CD8-positive, alpha-beta memory T cell (primary cell): ENCODE data around the gene STARD5. TPM values are rescaled to one million over a fixed set of nuclear protein-coding genes. Genes with fewer than 3 reads are reported as not detected.
A peak's percentile ranks its signal among the peaks of the same experiment; 100 is the strongest.

ENCODE experiments used
- CTCF ChIA-PET: fragments of 350-600 bp; sonication (Branson Sonifier 250); formaldehyde crosslinking; loops from one replicate; lab custom pipeline; 2021; ENCODE audit warnings: antibody characterized with exemption; lab: Charles Lee
- POLR2A ChIA-PET: fragments of 350-600 bp; sonication (Branson Sonifier 250); formaldehyde crosslinking; loops from one replicate; lab custom pipeline; 2021; ENCODE audit warnings: antibody characterized with exemption; lab: Charles Lee
- DNase-seq, 5 donors: peaks; one replicate each; pipeline versions ENCODE4 v3.0.0 to v3.0.0-alpha.2; 2020 to 2022; ENCODE audit warnings: mixed read lengths in 1 of 5
- H3K27ac ChIP-seq: one replicate; pipeline ENCODE4 v1.7.0; 2013; ENCODE audit warnings: low read depth, mild to moderate bottlenecking, low read length, moderate library complexity
- H3K27me3 ChIP-seq: 2 replicates; pipeline ENCODE4 v1.7.0; 2013; ENCODE audit warnings: low read length, mild to moderate bottlenecking; ENCODE audit not compliant: insufficient read depth, poor library complexity, severe bottlenecking
- H3K36me3 ChIP-seq: 2 replicates; pipeline ENCODE4 v1.7.0; 2013; ENCODE audit warnings: mild to moderate bottlenecking, low read length, moderate library complexity; ENCODE audit not compliant: insufficient read depth
- H3K4me1 ChIP-seq: 2 replicates; pipeline ENCODE4 v1.7.0; 2013; ENCODE audit warnings: mild to moderate bottlenecking, low read length, moderate library complexity; ENCODE audit not compliant: insufficient read depth
- H3K4me3 ChIP-seq: 2 replicates; pipeline ENCODE4 v1.7.0; 2013; ENCODE audit warnings: mild to moderate bottlenecking, low read length
- H3K9me3 ChIP-seq: 2 replicates; pipeline ENCODE4 v1.7.0; 2013; ENCODE audit warnings: mild to moderate bottlenecking, low read length
- H3K27ac Mint-ChIP-seq, 8 donors: one replicate each; pipeline ENCODE4 v1.8.0; 2020 to 2021; ENCODE audit warnings: mixed read lengths in 8 of 8, mild to moderate bottlenecking in 6 of 8, inconsistent platforms in 3 of 8, moderate library complexity in 3 of 8
- H3K27me3 Mint-ChIP-seq, 2 donors: one replicate each; pipeline ENCODE4 v1.8.0; 2020 to 2021; ENCODE audit warnings: mixed read lengths in 2 of 2, mild to moderate bottlenecking in 1 of 2, moderate library complexity in 1 of 2
- H3K36me3 Mint-ChIP-seq, 3 donors: one replicate each; pipeline ENCODE4 v1.8.0; 2020 to 2021; ENCODE audit warnings: mixed read lengths in 3 of 3, inconsistent platforms in 1 of 3, mild to moderate bottlenecking in 1 of 3
- H3K4me1 Mint-ChIP-seq, 3 donors: one replicate each; pipeline ENCODE4 v1.8.0; 2020 to 2021; ENCODE audit warnings: mixed read lengths in 3 of 3, inconsistent platforms in 1 of 3, mild to moderate bottlenecking in 1 of 3
- H3K4me3 Mint-ChIP-seq, 7 donors: one replicate each; pipeline ENCODE4 v1.8.0; 2020 to 2021; ENCODE audit warnings: mixed read lengths in 7 of 7, mild to moderate bottlenecking in 6 of 7, moderate library complexity in 4 of 7, inconsistent platforms in 2 of 7
- H3K9me3 Mint-ChIP-seq, 5 donors: one replicate each; pipeline ENCODE4 v1.8.0; 2020 to 2022; ENCODE audit warnings: mixed read lengths in 5 of 5, mild to moderate bottlenecking in 3 of 5, moderate library complexity in 2 of 5, inconsistent platforms in 1 of 5
- polyA plus RNA-seq: library from polyadenylated mRNA; unstranded; fragments of 300-500 nt; fragmentation: Illumina TruSeq; gene quantifications from one replicate; pipeline ENCODE4 v1.2.3, GENCODE V29; 2021
- total RNA-seq, 2 experiments: library from RNA; stranded (reverse); gene quantifications; one replicate each; pipeline ENCODE4 v1.2.3, GENCODE V29; 2021

Gene STARD5
- total and polyA plus RNA-seq, 3 experiments from 2014 or later: 2.6 to 5.8 (median 4.4) TPM

GRCh38 chr15:81274255-81274654, 49.7 kb downstream of the STARD5 start:
- H3K36me3 Mint-ChIP-seq: peaks cover 2 to 17% (median 5%) of the 10 kb centered on the region in 3 donors
- DNase-seq: no peak
- Histone ChIP-seq H3K4me3 (no peak overlapping the region), H3K27ac (no peak overlapping the region), H3K27me3 (no peaks in the 10 kb centered on the region), H3K9me3 (no peaks in the 10 kb centered on the region), H3K36me3 (no peaks in the 10 kb centered on the region), H3K4me1 (peaks cover 15% of the 10 kb centered on the region)
- H3K4me3 Mint-ChIP-seq: no peak overlapping the region
- peak overlapping the region in 1 of 8 donors; percentile 1 for H3K27ac Mint-ChIP-seq
- CTCF ChIA-PET: interaction anchor here (0.8 to 6.7 kb wide), 20 partner anchors 8 to 207 kb away, joined by 3 to 67 read pairs (median 16); partner anchors contain the start of gene STARD5
- H3K27me3 Mint-ChIP-seq: peaks cover 0 to 1% of the 10 kb centered on the region in 2 donors
- H3K9me3 Mint-ChIP-seq: peaks cover 7 to 12% (median 8%) of the 10 kb centered on the region in 5 donors
- POLR2A ChIA-PET: no interaction called here
- H3K4me1 Mint-ChIP-seq: peaks cover 17 to 21% (median 21%) of the 10 kb centered on the region in 3 donors

DNA sequence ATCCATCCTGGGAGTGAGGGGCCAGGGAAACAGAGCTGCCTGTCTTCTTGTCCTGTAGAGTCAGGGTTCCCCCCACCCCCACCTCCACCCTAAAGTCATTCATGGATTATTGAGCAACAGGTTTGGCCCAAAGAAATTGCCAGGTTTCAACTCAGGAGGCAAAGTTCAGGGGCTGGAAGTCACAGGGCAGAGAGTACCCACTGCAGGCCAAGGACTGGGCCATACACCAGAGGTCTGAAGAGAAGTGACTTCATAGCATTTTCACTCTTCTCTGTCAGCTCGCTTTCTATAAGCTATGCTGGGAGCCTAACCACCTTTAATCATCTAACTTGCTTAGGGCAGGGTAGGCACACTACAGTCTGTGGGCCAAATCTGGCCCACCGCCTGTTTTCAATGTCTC, 50.1 kb downstream of the STARD5 start:
- peaks cover 17% of the 10 kb centered on the region for H3K4me1 ChIP-seq
- DNase-seq: no peak
- H3K27ac Mint-ChIP-seq: no peak overlapping the region
- H3K36me3 Mint-ChIP-seq: peaks cover 2 to 17% (median 5%) of the 10 kb centered on the region in 3 donors
- H3K4me3 ChIP-seq: no peak overlapping the region
- no peak overlapping the region for H3K27ac ChIP-seq
- H3K4me1 Mint-ChIP-seq: peaks cover 17 to 21% (median 21%) of the 10 kb centered on the region in 3 donors
- no peak overlapping the region for H3K4me3 Mint-ChIP-seq
- no peaks in the 10 kb centered on the region for H3K36me3 ChIP-seq
- H3K9me3 Mint-ChIP-seq: peaks cover 7 to 12% (median 8%) of the 10 kb centered on the region in 5 donors
- H3K27me3 ChIP-seq: no peaks in the 10 kb centered on the region
- ChIA-PET POLR2A (no interaction called here), CTCF (interaction anchor here (0.8 to 6.7 kb wide), 13 partner anchors 11 to 208 kb away, joined by 3 to 67 read pairs (median 6); partner anchors contain the start of gene STARD5)
- peaks cover 0 to 1% of the 10 kb centered on the region in 2 donors for H3K27me3 Mint-ChIP-seq
- no peaks in the 10 kb centered on the region for H3K9me3 ChIP-seq

- POLR2A ChIA-PET: no interaction called here
- Mint-ChIP-seq H3K27ac (no peak overlapping the region), H3K4me1 (peaks cover 16 to 21% (median 21%) of the 10 kb centered on the region in 3 donors), H3K36me3 (peaks cover 2 to 17% (median 5%) of the 10 kb centered on the region in 3 donors), H3K27me3 (peaks cover 0 to 1% of the 10 kb centered on the region in 2 donors), H3K4me3 (no peak overlapping the region), H3K9me3 (peaks cover 7 to 12% (median 8%) of the 10 kb centered on the region in 5 donors)
- H3K4me1 ChIP-seq: peaks cover 17% of the 10 kb centered on the region
- no peak for DNase-seq
- CTCF ChIA-PET: interaction anchor here (1.0 to 6.7 kb wide), 5 partner anchors 10 to 209 kb away, joined by 3 to 67 read pairs (median 19); no protein-coding TSS in a partner anchor
- H3K4me3 ChIP-seq: no peak overlapping the region
- no peaks in the 10 kb centered on the region for H3K9me3 ChIP-seq
- H3K27ac ChIP-seq: no peak overlapping the region
- no peaks in the 10 kb centered on the region for H3K27me3 ChIP-seq
- no peaks in the 10 kb centered on the region for H3K36me3 ChIP-seq
Measured at GRCh38 chr15:81273200-81273599, 50.7 kb downstream of the STARD5 start.

GRCh38 chr15:81271761-81272644, 51.9 kb downstream of the STARD5 start:
- Mint-ChIP-seq H3K36me3 (peaks cover 2 to 7% (median 5%) of the 10 kb centered on the region in 3 donors), H3K4me1 (peaks cover 14 to 21% (median 21%) of the 10 kb centered on the region in 3 donors), H3K4me3 (no peak overlapping the region), H3K27me3 (peaks cover 0 to 3% of the 10 kb centered on the region in 2 donors), H3K9me3 (peaks cover 3 to 6% (median 4%) of the 10 kb centered on the region in 5 donors), H3K27ac (peak overlapping the region in 1 of 8 donors; percentile 26)
- CTCF ChIA-PET: interaction anchor here (0.8 to 6.7 kb wide), 7 partner anchors 22 to 139 kb away, joined by 3 to 67 read pairs (median 3); no protein-coding TSS in a partner anchor
- Histone ChIP-seq H3K27me3 (no peaks in the 10 kb centered on the region), H3K36me3 (no peaks in the 10 kb centered on the region), H3K4me1 (peaks cover 17% of the 10 kb centered on the region), H3K27ac (no peak overlapping the region), H3K4me3 (no peak overlapping the region), H3K9me3 (no peaks in the 10 kb centered on the region)
- DNase-seq: no peak
- POLR2A ChIA-PET: no interaction called here

- H3K4me1 ChIP-seq: peaks cover 16% of the 10 kb centered on the region
- no peaks in the 10 kb centered on the region for H3K9me3 ChIP-seq
- H3K4me3 ChIP-seq: no peak overlapping the region
- Mint-ChIP-seq H3K36me3 (peaks cover 0 to 2% (median 0%) of the 10 kb centered on the region in 3 donors), H3K27ac (peak overlapping the region in 1 of 8 donors; percentile 67), H3K27me3 (peaks cover 0 to 3% of the 10 kb centered on the region in 2 donors), H3K4me1 (peaks cover 19 to 23% (median 20%) of the 10 kb centered on the region in 3 donors), H3K4me3 (no peak overlapping the region), H3K9me3 (no peaks in the 10 kb centered on the region)
- H3K36me3 ChIP-seq: no peaks in the 10 kb centered on the region
- ChIA-PET CTCF (interaction anchor here (1.4 to 5.3 kb wide), 2 partner anchors 124 to 129 kb away, joined by 3 to 67 read pairs; no protein-coding TSS in a partner anchor), POLR2A (no interaction called here)
- no peaks in the 10 kb centered on the region for H3K27me3 ChIP-seq
- no peak overlapping the region for H3K27ac ChIP-seq
- DNase-seq: no peak
Measured at GRCh38 chr15:81270781-81271491, 53.0 kb downstream of the STARD5 start.

- H3K36me3 ChIP-seq: no peaks in the 10 kb centered on the region
- no peak for DNase-seq
- peaks cover 17% of the 10 kb centered on the region for H3K4me1 ChIP-seq
- Mint-ChIP-seq H3K27ac (peak overlapping the region in 1 of 8 donors; percentile 16), H3K36me3 (peaks cover 0 to 2% (median 0%) of the 10 kb centered on the region in 3 donors), H3K4me3 (no peak overlapping the region), H3K27me3 (peaks cover 3 to 4% of the 10 kb centered on the region in 2 donors), H3K9me3 (no peaks in the 10 kb centered on the region), H3K4me1 (peaks cover 20 to 23% (median 21%) of the 10 kb centered on the region in 3 donors)
- ChIA-PET CTCF (interaction anchor here (1.5 to 2.3 kb wide), 2 partner anchors 10 to 48 kb away, joined by 3 to 7 read pairs; no protein-coding TSS in a partner anchor), POLR2A (no interaction called here)
- no peak overlapping the region for H3K27ac ChIP-seq
- no peaks in the 10 kb centered on the region for H3K27me3 ChIP-seq
- H3K4me3 ChIP-seq: no peak overlapping the region
- H3K9me3 ChIP-seq: no peaks in the 10 kb centered on the region
Measured at GRCh38 chr15:81270188-81270587, 53.8 kb downstream of the STARD5 start.

GRCh38 chr15:81268881-81269601, 54.9 kb downstream of the STARD5 start:
- Mint-ChIP-seq H3K4me1 (peaks cover 16 to 19% (median 18%) of the 10 kb centered on the region in 3 donors), H3K36me3 (no peaks in the 10 kb centered on the region)

More at GRCh38 chr15:81268881-81269601, 54.9 kb downstream of the STARD5 start:
- Histone ChIP-seq H3K9me3 (no peaks in the 10 kb centered on the region), H3K4me1 (peaks cover 17% of the 10 kb centered on the region), H3K27me3 (no peaks in the 10 kb centered on the region), H3K36me3 (no peaks in the 10 kb centered on the region), H3K27ac (no peak overlapping the region), H3K4me3 (no peak overlapping the region)
- Mint-ChIP-seq H3K27ac (peak overlapping the region in 1 of 8 donors; percentile 54), H3K27me3 (peaks cover 3 to 11% of the 10 kb centered on the region in 2 donors), H3K4me3 (no peak overlapping the region), H3K9me3 (no peaks in the 10 kb centered on the region)
- DNase-seq: peak in 1 of 5 donors; percentile 45
- CTCF ChIA-PET: interaction anchor here (1.1 to 4.0 kb wide), 9 partner anchors 9 to 163 kb away, joined by 3 to 37 read pairs (median 5); no protein-coding TSS in a partner anchor
- POLR2A ChIA-PET: no interaction called here
